ENCODE measurements around the gene RAP1GAP.

RAP1GAP gene

GRCh38 chr1:21669258-21670058, at the start of gene RAP1GAP:
Gene RAP1GAP (minus strand): TSS chr1:21669357. CDS start chr1:21620032, 49,325 bp downstream.
- DNase-seq, result no peak

GRCh38 chr1:21716169-21716568, 47.0 kb upstream of the RAP1GAP start:
- DNase-seq, result no peak

DNA sequence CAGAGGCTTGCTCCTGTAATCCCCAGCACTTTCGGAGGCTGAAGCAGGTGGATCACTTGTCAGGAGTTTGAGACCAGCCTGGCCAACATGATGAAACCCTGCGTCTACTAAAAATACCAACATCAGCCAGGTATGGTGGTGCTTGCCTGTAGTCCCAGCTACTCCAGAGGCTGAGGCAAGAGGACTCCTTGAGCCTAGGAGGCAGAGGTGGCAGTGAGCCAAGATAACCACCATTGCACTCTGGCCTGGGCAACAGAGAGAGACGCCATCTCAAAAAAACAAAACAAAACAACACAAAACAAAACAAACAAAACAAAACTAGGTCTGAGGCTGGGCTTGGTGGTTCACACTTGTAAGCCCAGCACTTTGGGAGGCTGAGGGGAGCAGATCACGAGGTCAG, 38.7 kb upstream of the RAP1GAP start:
- no peak for DNase-seq

- no peak for DNase-seq
Measured at GRCh38 chr1:21707086-21707840, 38.1 kb upstream of the RAP1GAP start.

GRCh38 chr1:21706151-21706835, 37.1 kb upstream of the RAP1GAP start:
- DNase-seq, result no peak

DNA sequence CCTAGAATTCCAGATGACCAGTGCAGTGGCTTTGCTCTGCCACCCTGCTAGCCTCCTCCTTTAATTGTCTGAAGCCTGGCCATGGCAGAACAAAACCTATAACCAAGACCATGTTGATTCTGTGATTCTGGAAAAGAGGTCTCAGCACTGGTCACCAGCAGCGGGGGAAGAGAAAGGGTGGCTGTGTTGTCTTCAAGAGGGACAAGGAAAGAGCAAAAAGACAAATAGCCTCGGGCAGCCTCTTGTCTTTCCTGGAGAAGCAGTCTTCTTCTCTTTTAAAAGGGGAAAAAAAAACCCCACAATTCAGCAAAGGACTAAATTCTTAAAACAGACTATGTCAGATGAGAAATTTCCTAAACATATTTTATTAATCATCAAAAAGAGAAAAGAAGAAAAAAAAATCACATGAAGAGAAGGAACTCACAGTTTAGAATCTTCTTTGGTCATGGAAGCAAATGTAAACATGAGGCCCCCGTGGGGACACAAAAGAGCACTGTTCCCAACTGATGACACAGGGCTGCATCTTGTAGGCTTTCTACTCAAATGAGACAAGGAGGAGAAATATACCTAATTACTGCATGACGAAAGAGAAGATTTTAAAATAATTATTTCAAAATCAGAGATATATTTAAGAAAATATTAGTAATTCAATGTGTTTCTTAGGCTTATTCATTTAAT, 36.3 kb upstream of the RAP1GAP start:
- DNase-seq, result no peak

DNA sequence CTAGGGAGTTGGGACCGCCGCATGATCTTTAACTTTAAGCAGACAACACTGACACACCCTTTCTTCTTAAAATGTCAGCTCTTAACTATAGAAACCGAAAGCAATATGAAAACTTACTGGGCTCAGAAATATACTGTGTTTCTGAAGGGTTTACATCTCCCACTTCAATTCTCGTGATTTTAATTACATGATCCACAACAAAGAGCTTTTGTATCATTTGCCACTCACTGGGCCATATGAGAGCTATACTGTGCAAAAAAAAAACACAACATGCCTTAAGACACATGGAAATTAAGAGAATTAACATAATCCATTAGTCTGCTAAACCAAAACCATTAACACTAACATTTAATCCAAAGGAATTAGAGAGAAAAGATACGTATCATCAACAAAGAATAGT, 35.0 kb upstream of the RAP1GAP start:
- DNase-seq, result no peak

GRCh38 chr1:21703318-21703963, 34.3 kb upstream of the RAP1GAP start:
- DNase-seq, result no peak

DNA sequence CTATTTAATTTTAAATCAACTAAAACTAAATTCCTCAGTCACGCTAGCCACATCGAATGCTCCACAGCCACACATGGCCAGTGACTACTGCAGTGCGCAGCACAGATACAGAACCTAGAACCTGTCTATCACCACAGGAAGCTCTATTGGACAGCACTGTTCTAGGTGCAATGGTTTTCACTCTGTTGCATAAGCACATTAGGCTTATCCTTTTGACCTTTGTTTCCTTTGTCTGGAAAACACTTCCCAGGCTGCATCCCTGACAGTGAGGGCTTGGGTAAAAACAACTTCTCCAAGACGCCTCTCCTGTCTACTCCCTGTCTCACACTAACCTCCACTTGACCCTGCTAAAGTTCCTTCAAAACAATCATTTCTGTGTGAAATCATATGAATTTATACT, 33.6 kb upstream of the RAP1GAP start:
- no peak for DNase-seq

GRCh38 chr1:21701401-21701800, 32.2 kb upstream of the RAP1GAP start:
- no peak for DNase-seq

DNA sequence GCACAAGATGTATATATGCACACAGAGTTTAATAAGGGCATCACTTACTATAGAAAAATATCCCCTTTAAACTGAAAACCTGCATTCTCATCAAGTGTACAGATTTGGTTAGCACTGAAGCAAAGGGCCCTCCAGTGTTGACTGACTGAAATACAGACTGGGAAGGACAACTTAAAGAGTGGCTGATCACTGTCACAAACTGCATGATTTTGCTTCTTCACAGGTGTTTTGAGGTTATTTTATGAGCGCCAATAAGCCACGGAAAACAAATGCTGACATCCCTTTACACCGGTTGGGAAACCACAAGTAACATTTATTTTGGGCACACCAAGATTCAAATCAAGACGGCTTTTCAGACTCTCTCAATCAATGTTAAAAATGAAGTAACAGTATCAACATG, 30.9 kb upstream of the RAP1GAP start:
- DNase-seq, result no peak

DNA sequence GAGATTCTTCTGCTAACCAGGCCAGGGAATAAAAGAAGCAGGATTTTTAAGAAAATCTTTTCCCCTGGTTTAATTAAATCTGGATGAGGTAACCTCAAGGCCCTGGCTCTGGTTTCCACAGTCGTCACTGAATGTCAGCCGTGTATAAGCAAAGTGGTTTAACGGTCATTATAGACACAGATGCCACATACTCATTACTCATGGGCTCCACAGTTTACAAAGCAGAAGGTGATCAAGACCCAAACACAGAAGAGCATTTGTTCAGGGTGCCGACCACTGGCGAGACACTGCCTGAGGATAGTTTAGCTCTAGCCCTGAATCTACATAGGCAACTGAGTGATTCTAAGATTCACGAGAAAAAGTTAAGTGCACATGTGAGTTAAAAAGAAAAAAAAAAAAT, 27.8 kb upstream of the RAP1GAP start:
- no peak for DNase-seq

- no peak for DNase-seq
Measured at GRCh38 chr1:21693732-21694131, 24.6 kb upstream of the RAP1GAP start.

DNA sequence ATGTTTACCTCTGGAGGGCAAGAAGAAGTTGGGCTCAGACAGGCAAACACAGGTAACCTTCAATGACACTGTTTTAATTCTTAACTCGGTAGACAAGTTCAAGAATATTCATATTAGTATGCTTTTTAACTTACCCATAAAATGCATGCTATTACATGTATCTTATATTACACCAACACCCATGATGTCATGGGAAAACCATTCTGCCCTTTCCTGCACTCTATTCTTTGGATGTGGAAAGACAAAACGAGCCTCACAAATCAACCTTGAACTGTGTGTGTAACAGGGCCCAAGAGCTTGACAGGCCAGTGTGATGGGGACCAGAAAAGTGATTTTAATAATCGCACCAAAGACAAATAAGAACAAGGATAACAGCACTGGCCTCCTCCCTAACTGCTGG, 22.6 kb upstream of the RAP1GAP start:
- DNase-seq, result no peak

GRCh38 chr1:21689661-21690372, 20.7 kb upstream of the RAP1GAP start:
- no peak for DNase-seq

- DNase-seq, result no peak
Measured at GRCh38 chr1:21687081-21687529, 17.9 kb upstream of the RAP1GAP start.

GRCh38 chr1:21685946-21686678, 17.0 kb upstream of the RAP1GAP start:
- no peak for DNase-seq

- DNase-seq, result no peak
Measured at GRCh38 chr1:21681426-21681825, 12.3 kb upstream of the RAP1GAP start.

DNA sequence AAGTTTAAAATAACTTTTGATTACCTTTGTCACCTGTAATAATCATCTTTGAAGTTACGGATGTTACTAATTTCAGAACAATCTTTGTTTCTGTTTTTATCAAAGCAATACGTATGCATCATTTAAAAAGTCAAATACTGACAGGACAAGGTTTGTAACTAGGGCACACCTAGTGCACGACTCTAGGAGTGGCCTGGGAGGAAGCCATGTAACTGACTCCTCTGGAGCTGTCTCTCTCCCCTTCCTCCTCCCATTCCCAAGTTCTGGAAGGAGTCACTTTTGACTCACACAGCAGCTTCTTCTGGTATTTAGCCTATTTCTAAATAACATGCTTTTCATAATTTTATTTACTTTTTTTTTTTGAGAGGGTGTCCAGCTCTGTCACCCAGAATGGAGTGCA, 11.8 kb upstream of the RAP1GAP start:
- DNase-seq, result no peak

DNA sequence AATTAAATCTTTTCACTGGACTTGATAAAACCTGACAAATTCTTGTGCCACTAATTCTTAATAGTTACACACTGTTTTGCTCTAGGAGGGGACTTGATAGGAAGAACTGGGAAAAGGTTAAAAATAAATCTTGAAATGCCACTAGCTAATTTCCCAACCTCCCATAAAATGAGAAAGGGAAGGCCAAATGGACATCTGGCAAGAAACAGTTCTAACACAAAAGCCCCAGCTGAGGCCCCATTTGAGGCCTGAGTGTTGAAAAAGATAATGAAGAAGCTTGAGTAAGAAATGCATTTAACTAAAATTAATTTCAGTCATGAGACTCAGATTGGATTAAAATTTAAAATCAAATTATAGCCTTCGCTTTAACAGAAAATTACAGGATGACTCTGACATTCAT, 11.2 kb upstream of the RAP1GAP start:
- DNase-seq, result no peak

- DNase-seq, result no peak
Measured at GRCh38 chr1:21677168-21677567, 8.0 kb upstream of the RAP1GAP start.

Measured in stimulated activated CD4-positive, alpha-beta T cell treated with anti-CD3 and anti-CD28 coated beads, Interleukin-12 subunit alpha, Interleukin-12 subunit beta, amount 100 ng/mL, for 4 hours (primary cell).